NT2/D1 (cell line): ENCODE results near the gene SYK.

ENCODE experiments used
- SUZ12 ChIP-seq: IDR thresholded peaks from 2 replicates; pipeline ENCODE4 v1.6.1; 2011; ENCODE audit not compliant: insufficient read length, insufficient read depth; ENCODE audit errors: extremely low read depth
- YY1 ChIP-seq: IDR thresholded peaks from 2 replicates; pipeline ENCODE4 v1.6.1; 2011; ENCODE audit not compliant: insufficient read length, insufficient read depth
- ZNF274 ChIP-seq: IDR thresholded peaks from 2 replicates; pipeline ENCODE4 v1.6.1; 2011; ENCODE audit warnings: mild to moderate bottlenecking, low read depth, low read length

DNA sequence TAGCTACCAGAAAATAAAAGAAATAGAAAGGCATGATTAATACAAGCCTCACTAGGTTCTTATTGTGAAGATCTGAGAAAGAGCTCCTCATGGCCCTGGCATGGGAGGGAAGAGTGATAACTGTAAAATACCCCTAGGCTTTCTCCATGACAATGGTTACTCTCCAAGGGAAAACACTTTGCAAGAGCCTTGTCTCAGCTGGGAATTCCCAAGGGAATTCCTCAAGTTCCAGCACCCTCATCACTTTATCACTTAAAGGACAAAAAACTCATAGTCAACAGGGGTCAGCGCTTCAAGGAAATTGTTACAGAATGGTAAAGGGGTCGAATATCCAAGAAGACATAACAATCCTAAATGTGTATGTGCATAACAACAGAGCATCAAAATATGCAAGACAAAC, 21.2 kb downstream of the SYK start:
- no peak for TF ChIP-seq YY1
- TF ChIP-seq SUZ12, result no peak
- TF ChIP-seq ZNF274, result no peak
